ENCODE data around the gene DOCK10.

Gene DOCK10

DNA sequence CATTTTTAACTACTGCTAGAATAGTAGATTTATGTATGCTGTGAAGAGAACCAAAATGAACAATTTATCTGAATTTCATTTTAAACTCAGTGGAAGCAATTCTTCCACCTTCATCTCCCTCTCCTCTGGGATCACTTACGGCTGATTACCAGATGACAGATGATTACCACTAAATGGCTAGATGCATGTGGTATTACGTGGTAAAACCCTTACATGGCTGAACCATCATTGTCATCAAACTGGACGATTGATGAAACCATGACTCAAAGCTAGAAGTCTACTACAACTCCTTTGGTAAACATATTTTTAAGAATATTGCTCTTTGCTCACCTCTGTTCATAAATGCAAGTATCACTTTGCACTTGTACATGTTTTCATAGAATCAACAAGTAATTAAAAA, 48.5 kb upstream of the DOCK10 start:
- ChIA-PET CTCF (no interaction called here), POLR2A (no interaction called here)
- Histone ChIP-seq H3K36me3 (ENCODE audit: control insufficient read depth in 2 of 2, insufficient read depth in 1 of 2, low read length in 2 of 2) (no peaks in the 10 kb centered on the region), H3K4me1 (ENCODE audit: control insufficient read depth, insufficient read depth, low read length) (no peaks in the 10 kb centered on the region), H3K4me3 (ENCODE audit: low read depth, low read length) (no peak overlapping the region), H3K9me3 (ENCODE audit: control insufficient read depth, insufficient read depth, low read depth, low read length) (no peaks in the 10 kb centered on the region), H3K27ac (ENCODE audit: extremely low read depth, low read depth, low read length) (no peak overlapping the region)
- TF ChIP-seq ZXDB (tag by site-specific recombination; IDR thresholded peaks at IDR 0.05) (no peak), ZNF214 (tag by site-specific recombination; IDR thresholded peaks at IDR 0.05; ENCODE audit: borderline replicate concordance) (no peak), ZBTB1 (tag by site-specific recombination; IDR thresholded peaks at IDR 0.05) (no peak), GFI1B (tag by site-specific recombination; IDR thresholded peaks at IDR 0.05) (no peak)

DNA sequence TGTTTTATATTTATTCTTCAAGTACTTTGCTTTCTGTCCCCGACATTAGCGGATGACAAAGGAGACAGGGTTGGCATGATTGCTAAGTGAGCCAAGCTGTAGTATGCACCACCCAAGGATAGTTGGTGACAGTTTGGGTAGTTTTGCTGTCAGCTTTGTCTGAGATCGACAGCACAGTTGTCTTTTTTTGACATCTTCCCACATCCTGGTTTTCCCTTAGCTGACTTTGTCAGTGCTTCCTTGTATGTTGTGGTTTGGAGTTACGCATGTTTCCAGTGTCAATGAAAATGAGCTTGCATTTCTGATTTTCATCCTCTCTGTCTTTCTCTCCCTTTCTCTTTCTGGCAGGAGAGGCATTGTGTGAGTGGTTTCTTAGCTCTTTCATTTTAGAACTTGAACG, 44.6 kb upstream of the DOCK10 start:
- POLR2A ChIA-PET: no interaction called here
- no peaks in the 10 kb centered on the region for H3K4me1 ChIP-seq (ENCODE audit: control insufficient read depth, insufficient read depth, low read length)
- no peak overlapping the region for H3K27ac ChIP-seq (ENCODE audit: extremely low read depth, low read depth, low read length)
- H3K9me3 ChIP-seq (ENCODE audit: control insufficient read depth, insufficient read depth, low read depth, low read length): no peaks in the 10 kb centered on the region
- CTCF ChIA-PET: no interaction called here
- no peak for TF ChIP-seq ZNF707 (tag by site-specific recombination; IDR thresholded peaks at IDR 0.05)
- TF ChIP-seq ZNF175 (tag by site-specific recombination; IDR thresholded peaks at IDR 0.05): no peak
- TF ChIP-seq ZEB2 (tag by site-specific recombination; IDR thresholded peaks at IDR 0.05): no peak
- TF ChIP-seq, protein P1, sequence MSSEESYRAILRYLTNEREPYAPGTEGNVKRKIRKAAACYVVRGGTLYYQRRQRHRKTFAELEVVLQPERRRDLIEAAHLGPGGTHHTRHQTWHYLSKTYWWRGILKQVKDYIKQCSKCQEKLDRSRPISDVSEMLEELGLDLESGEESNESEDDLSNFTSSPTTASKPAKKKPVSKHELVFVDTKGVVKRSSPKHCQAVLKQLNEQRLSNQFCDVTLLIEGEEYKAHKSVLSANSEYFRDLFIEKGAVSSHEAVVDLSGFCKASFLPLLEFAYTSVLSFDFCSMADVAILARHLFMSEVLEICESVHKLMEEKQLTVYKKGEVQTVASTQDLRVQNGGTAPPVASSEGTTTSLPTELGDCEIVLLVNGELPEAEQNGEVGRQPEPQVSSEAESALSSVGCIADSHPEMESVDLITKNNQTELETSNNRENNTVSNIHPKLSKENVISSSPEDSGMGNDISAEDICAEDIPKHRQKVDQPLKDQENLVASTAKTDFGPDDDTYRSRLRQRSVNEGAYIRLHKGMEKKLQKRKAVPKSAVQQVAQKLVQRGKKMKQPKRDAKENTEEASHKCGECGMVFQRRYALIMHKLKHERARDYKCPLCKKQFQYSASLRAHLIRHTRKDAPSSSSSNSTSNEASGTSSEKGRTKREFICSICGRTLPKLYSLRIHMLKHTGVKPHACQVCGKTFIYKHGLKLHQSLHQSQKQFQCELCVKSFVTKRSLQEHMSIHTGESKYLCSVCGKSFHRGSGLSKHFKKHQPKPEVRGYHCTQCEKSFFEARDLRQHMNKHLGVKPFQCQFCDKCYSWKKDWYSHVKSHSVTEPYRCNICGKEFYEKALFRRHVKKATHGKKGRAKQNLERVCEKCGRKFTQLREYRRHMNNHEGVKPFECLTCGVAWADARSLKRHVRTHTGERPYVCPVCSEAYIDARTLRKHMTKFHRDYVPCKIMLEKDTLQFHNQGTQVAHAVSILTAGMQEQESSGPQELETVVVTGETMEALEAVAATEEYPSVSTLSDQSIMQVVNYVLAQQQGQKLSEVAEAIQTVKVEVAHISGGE (tag by site-specific recombination; conservative IDR thresholded peaks at IDR 0.05; ENCODE audit: low read depth): no peak
- no peak for TF ChIP-seq SALL2 (tag by site-specific recombination; IDR thresholded peaks at IDR 0.05; ENCODE audit: borderline replicate concordance)
- TF ChIP-seq OVOL3 (tag by site-specific recombination; IDR thresholded peaks at IDR 0.05): no peak
- TF ChIP-seq, protein P2, sequence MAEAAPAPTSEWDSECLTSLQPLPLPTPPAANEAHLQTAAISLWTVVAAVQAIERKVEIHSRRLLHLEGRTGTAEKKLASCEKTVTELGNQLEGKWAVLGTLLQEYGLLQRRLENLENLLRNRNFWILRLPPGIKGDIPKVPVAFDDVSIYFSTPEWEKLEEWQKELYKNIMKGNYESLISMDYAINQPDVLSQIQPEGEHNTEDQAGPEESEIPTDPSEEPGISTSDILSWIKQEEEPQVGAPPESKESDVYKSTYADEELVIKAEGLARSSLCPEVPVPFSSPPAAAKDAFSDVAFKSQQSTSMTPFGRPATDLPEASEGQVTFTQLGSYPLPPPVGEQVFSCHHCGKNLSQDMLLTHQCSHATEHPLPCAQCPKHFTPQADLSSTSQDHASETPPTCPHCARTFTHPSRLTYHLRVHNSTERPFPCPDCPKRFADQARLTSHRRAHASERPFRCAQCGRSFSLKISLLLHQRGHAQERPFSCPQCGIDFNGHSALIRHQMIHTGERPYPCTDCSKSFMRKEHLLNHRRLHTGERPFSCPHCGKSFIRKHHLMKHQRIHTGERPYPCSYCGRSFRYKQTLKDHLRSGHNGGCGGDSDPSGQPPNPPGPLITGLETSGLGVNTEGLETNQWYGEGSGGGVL (tag by site-specific recombination; IDR thresholded peaks at IDR 0.05): no peak
- no peak for TF ChIP-seq ZSCAN16 (tag by site-specific recombination; IDR thresholded peaks at IDR 0.05)
- TF ChIP-seq ZNF2 (tag by site-specific recombination; IDR thresholded peaks at IDR 0.05): no peak
- no peak for TF ChIP-seq ZNF529 (tag by site-specific recombination; IDR thresholded peaks at IDR 0.05; ENCODE audit: insufficient replicate concordance)
- TF ChIP-seq ZNF501 (tag by site-specific recombination; IDR thresholded peaks at IDR 0.05): no peak
- no peak for TF ChIP-seq KLF10 (tag by site-specific recombination; IDR thresholded peaks at IDR 0.05)
- TF ChIP-seq ZNF654 (tag by site-specific recombination; IDR thresholded peaks at IDR 0.05; ENCODE audit: low read depth): no peak
- TF ChIP-seq, protein P3, sequence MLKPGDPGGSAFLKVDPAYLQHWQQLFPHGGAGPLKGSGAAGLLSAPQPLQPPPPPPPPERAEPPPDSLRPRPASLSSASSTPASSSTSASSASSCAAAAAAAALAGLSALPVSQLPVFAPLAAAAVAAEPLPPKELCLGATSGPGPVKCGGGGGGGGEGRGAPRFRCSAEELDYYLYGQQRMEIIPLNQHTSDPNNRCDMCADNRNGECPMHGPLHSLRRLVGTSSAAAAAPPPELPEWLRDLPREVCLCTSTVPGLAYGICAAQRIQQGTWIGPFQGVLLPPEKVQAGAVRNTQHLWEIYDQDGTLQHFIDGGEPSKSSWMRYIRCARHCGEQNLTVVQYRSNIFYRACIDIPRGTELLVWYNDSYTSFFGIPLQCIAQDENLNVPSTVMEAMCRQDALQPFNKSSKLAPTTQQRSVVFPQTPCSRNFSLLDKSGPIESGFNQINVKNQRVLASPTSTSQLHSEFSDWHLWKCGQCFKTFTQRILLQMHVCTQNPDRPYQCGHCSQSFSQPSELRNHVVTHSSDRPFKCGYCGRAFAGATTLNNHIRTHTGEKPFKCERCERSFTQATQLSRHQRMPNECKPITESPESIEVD (tag by site-specific recombination; IDR thresholded peaks at IDR 0.05): no peak
- TF ChIP-seq ZNF24 (tag by site-specific recombination; IDR thresholded peaks at IDR 0.05): no peak
- TF ChIP-seq OSR2 (tag by site-specific recombination; IDR thresholded peaks at IDR 0.05): no peak
- H3K36me3 ChIP-seq (ENCODE audit: control insufficient read depth in 2 of 2, insufficient read depth in 1 of 2, low read length in 2 of 2): no peaks in the 10 kb centered on the region
- no peak overlapping the region for H3K4me3 ChIP-seq (ENCODE audit: low read depth, low read length)
